BLaER1 (cell line): Measurements from ENCODE around the gene POPDC2.

Experiments
- H3K27ac ChIP-seq: shearing (Covaris generic); formaldehyde crosslinking; 2 replicates; pipeline ENCODE4 v1.8.1; 2022
- H3K27me3 ChIP-seq: shearing (Covaris generic); formaldehyde crosslinking; 2 replicates; pipeline ENCODE4 v1.8.1; 2022
- H3K36me3 ChIP-seq: shearing (Covaris generic); formaldehyde crosslinking; 2 replicates; pipeline ENCODE4 v1.8.1; 2022
- H3K4me1 ChIP-seq: shearing (Covaris generic); formaldehyde crosslinking; 2 replicates; pipeline ENCODE4 v1.8.1; 2022
- H3K4me2 ChIP-seq: shearing (Covaris generic); formaldehyde crosslinking; 2 replicates; pipeline ENCODE4 v1.8.1; 2022
- H3K4me3 ChIP-seq: shearing (Covaris generic); formaldehyde crosslinking; 2 replicates; pipeline ENCODE4 v1.8.1; 2022
- H3K9ac ChIP-seq: shearing (Covaris generic); formaldehyde crosslinking; 2 replicates; pipeline ENCODE4 v1.8.1; 2022
- H3K9me3 ChIP-seq: shearing (Covaris generic); formaldehyde crosslinking; 2 replicates; pipeline ENCODE4 v1.8.1; 2022
- H4K20me1 ChIP-seq: shearing (Covaris generic); formaldehyde crosslinking; 2 replicates; pipeline ENCODE4 v1.8.1; 2022
- Cebpa-rat ChIP-seq: shearing (Covaris generic); IDR thresholded peaks from 2 replicates; pipeline ENCODE4 v1.8.1; 2022

The POPDC2 gene

DNA sequence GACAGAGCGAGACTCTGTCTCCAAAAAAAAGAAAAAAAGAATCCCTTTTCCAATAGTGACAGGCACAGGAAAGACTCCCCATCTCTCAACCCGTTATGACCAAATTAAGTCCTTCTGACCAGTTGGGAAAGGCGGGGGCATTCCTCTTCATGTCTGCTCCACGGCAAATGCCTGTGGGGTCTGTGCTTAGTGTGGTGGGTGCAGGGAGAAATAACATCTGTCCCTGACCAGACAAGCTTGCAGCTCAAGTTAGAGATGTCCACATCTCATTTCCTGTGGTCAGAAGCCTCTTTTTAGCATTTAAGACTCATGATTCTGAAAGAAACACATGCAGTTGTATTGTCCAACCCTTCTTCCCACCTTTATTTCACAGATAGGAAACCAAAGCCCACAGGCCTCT is 46.5 kb downstream of the POPDC2 start:
- Histone ChIP-seq H3K9me3 (no peaks in the 10 kb centered on the region), H3K9ac (no peak overlapping the region), H3K36me3 (no peaks in the 10 kb centered on the region), H3K27ac (no peak overlapping the region), H3K4me1 (no peaks in the 10 kb centered on the region), H4K20me1 (no peaks in the 10 kb centered on the region), H3K4me2 (no peak overlapping the region), H3K4me3 (no peak overlapping the region), H3K27me3 (no peaks in the 10 kb centered on the region)
- no peak for TF ChIP-seq Cebpa-rat

DNA sequence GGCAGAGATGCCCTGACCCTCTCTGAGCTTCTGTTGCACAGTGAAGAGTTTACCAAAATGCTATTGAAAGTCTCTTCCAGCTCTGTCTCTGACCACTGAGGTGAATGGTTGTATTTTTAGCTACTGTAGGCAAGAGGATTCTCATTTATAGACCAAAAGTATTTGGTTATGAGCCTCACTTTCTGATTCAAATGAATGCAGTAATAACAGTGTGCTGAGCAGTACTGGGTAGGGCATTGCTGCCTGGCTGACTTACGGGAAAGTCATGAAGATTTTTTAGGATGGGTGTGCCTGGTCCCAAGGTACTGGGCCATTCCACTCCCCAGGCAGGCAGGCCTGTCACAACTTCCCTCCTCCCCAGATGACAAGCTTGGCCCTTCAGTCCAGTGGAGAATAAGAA is 47.2 kb downstream of the POPDC2 start:
- no peaks in the 10 kb centered on the region for H3K27me3 ChIP-seq
- no peaks in the 10 kb centered on the region for H3K4me1 ChIP-seq
- no peak overlapping the region for H3K9ac ChIP-seq
- no peaks in the 10 kb centered on the region for H4K20me1 ChIP-seq
- H3K4me3 ChIP-seq = no peak overlapping the region
- H3K9me3 ChIP-seq = no peaks in the 10 kb centered on the region
- no peaks in the 10 kb centered on the region for H3K36me3 ChIP-seq
- no peak for TF ChIP-seq Cebpa-rat
- H3K4me2 ChIP-seq = no peak overlapping the region
- no peak overlapping the region for H3K27ac ChIP-seq

DNA sequence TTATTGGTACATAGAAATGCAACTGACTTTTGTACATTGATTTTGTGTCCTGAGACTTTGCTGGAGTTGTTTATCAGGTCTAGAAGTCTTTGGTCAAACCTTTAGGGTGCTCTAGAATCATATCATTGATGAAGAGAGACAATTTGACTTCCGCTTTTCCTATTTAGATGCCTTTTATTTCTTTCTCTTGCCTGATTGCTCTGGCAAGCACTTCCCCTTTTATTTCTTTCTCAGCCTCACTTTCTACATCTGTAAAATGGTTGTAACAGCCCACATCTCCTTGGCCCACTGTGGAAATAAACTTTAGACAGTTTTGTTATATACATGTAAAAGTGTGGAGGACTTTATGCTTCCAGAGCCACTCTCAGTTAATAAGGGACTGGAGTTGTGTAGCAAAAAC is 48.7 kb downstream of the POPDC2 start:
- no peak for TF ChIP-seq Cebpa-rat
- no peaks in the 10 kb centered on the region for H3K9me3 ChIP-seq
- H3K9ac ChIP-seq = no peak overlapping the region
- no peaks in the 10 kb centered on the region for H3K36me3 ChIP-seq
- no peaks in the 10 kb centered on the region for H3K27me3 ChIP-seq
- H3K4me2 ChIP-seq = no peak overlapping the region
- H4K20me1 ChIP-seq = no peaks in the 10 kb centered on the region
- H3K4me3 ChIP-seq = no peak overlapping the region
- no peaks in the 10 kb centered on the region for H3K4me1 ChIP-seq
- H3K27ac ChIP-seq = no peak overlapping the region

DNA sequence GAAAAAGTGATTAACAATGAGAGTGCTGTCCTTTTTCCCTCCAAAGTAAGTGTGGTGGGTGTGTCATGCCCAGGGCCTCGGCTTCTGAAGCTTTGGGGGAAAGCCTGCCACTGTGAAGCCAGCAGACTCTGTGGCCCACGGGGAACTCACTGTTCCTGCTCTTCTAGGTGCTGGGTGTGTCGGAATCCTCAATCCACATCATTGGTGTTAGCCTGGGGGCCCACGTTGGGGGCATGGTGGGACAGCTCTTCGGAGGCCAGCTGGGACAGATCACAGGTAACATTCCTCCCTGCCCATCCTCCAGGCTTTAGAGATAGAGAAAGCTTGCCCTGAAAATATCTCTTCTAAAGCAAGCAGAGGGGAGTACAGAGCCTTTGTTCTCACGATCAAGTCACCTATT is 51.1 kb downstream of the POPDC2 start:
- no peaks in the 10 kb centered on the region for H3K36me3 ChIP-seq
- H3K9me3 ChIP-seq = no peaks in the 10 kb centered on the region
- no peak overlapping the region for H3K9ac ChIP-seq
- no peak overlapping the region for H3K4me2 ChIP-seq
- no peaks in the 10 kb centered on the region for H3K4me1 ChIP-seq
- H3K27ac ChIP-seq = no peak overlapping the region
- no peak for TF ChIP-seq Cebpa-rat
- no peak overlapping the region for H3K4me3 ChIP-seq
- H3K27me3 ChIP-seq = no peaks in the 10 kb centered on the region
- H4K20me1 ChIP-seq = no peaks in the 10 kb centered on the region

DNA sequence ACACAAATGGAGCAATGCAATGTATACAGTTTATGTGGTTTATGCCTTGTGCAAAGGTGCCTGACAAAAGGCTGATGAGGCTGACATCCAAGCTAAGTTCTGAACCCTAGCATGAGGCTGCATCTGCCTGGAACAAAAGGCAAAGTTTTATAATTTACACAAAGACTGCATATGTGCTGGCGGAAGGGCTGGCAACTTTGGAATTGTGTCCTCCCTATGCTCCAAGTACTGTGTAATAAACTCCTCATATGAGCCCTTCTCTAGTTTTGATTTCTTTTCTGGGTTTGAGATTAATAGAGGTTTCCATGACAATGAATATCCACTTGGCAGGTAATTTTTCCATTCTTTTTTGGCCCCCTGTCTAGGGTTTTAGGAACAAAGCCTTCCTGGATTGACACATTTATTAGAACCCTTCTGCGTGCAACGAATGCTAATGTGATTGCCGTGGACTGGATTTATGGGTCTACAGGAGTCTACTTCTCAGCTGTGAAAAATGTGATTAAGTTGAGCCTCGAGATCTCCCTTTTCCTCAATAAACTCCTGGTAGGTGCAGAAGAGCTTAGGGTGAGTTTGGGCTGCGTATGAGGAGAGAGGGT is 51.9 kb downstream of the POPDC2 start:
- H3K27me3 ChIP-seq = no peaks in the 10 kb centered on the region
- no peaks in the 10 kb centered on the region for H3K36me3 ChIP-seq
- TF ChIP-seq Cebpa-rat = no peak
- no peak overlapping the region for H3K4me3 ChIP-seq
- H3K4me2 ChIP-seq = no peak overlapping the region
- no peak overlapping the region for H3K9ac ChIP-seq
- H3K9me3 ChIP-seq = no peaks in the 10 kb centered on the region
- H3K27ac ChIP-seq = no peak overlapping the region
- H4K20me1 ChIP-seq = no peaks in the 10 kb centered on the region
- no peaks in the 10 kb centered on the region for H3K4me1 ChIP-seq

DNA sequence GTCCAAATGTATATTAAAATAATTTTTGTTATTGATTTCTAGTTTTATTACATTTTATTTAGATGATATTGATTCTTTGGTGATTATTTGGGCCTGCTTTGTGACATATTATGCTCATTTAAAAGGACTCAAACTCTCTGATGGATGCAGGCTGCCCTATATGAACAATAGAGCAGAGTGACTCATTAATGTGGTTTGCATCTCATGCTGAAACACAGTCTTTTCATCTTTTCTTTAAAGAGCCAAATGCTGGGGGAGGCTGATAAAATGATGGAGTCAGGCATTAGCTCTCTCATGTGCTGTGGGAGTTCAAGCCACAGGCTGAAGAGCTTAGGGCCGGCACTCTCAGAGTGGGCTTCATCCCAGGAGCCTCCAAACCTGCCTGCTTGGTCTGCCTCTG is 55.5 kb downstream of the POPDC2 start:
- H3K36me3 ChIP-seq = no peaks in the 10 kb centered on the region
- H4K20me1 ChIP-seq = no peaks in the 10 kb centered on the region
- no peak for TF ChIP-seq Cebpa-rat
- no peak overlapping the region for H3K4me3 ChIP-seq
- H3K9ac ChIP-seq = no peak overlapping the region
- H3K9me3 ChIP-seq = no peaks in the 10 kb centered on the region
- H3K27ac ChIP-seq = no peak overlapping the region
- H3K27me3 ChIP-seq = no peaks in the 10 kb centered on the region
- peaks cover 6% of the 10 kb centered on the region; the same call in 1 of the 2 replicates for H3K4me1 ChIP-seq
- no peak overlapping the region for H3K4me2 ChIP-seq

DNA sequence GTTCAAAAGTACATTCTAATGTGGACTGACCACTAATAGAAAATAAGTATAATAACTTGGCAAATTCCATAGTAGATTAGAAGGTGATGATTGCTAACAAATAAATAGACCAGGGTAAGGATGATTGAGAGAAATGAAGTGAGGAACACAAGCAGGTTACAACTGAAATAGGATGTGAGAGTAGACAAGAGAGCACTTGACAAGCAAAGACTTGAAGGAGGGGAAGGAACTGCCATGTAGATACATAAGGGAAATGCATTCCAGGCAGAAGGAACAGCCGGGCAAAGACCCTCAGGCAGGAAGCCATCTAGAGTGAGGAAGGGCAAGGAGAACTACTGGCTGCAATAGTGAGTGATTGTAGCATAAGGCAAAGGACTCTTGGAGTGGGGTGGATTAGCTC is 57.7 kb downstream of the POPDC2 start:
- no peak overlapping the region for H3K9ac ChIP-seq
- no peaks in the 10 kb centered on the region for H3K27me3 ChIP-seq
- peaks cover 6% of the 10 kb centered on the region; the same call in 1 of the 2 replicates for H3K4me1 ChIP-seq
- no peaks in the 10 kb centered on the region for H3K9me3 ChIP-seq
- H4K20me1 ChIP-seq = no peaks in the 10 kb centered on the region
- no peak overlapping the region for H3K27ac ChIP-seq
- no peak for TF ChIP-seq Cebpa-rat
- H3K36me3 ChIP-seq = no peaks in the 10 kb centered on the region
- no peak overlapping the region for H3K4me3 ChIP-seq
- H3K4me2 ChIP-seq = no peak overlapping the region

DNA sequence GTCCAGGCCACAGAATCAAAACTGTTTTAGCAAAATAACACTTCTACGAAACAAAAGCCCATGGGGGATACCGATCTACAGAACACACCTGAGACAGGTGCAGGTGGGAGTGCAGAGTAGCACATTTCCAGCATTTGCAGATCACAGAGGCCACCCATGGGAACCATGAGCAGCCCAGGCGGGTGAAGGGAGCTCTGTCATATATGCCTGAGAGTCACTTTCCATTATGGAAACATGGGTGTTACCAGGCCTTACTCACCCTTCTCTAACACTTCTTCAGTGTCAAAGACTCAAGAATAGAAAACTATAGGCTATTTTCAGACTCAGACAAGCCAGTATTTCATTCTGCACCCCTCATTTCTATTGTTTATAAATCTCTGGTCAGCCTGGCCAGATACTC is 59.2 kb downstream of the POPDC2 start:
- Histone ChIP-seq H4K20me1 (no peaks in the 10 kb centered on the region), H3K36me3 (no peaks in the 10 kb centered on the region), H3K4me3 (no peak overlapping the region), H3K9me3 (no peaks in the 10 kb centered on the region), H3K27ac (no peak overlapping the region), H3K9ac (no peak overlapping the region), H3K4me1 (peaks cover 6% of the 10 kb centered on the region; the same call in 1 of the 2 replicates), H3K27me3 (no peaks in the 10 kb centered on the region), H3K4me2 (no peak overlapping the region)
- no peak for TF ChIP-seq Cebpa-rat

DNA sequence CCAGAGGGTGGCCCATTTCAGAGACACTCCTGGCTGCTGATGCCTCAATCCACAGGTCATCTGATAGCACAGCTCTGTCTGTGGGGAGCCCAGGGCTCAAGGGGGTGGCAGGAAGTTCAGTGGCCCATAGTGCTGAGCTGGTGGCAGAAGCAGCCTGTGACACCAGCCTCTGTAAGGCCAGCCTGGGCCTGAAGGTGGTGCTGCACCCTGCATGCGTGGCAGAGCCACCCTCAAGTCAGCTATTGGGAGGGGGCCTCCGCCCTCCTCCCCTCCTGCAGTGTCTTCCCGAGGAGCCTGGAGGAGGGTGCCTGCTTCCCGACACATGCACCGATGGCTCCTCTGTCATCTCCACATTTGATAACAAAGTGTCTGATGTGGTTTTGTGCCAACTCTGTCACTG is 59.7 kb downstream of the POPDC2 start:
- TF ChIP-seq Cebpa-rat = no peak
- Histone ChIP-seq H3K4me2 (no peak overlapping the region), H3K9ac (no peak overlapping the region), H3K9me3 (no peaks in the 10 kb centered on the region), H3K36me3 (no peaks in the 10 kb centered on the region), H3K4me1 (peaks cover 6% of the 10 kb centered on the region; the same call in 1 of the 2 replicates), H3K27ac (no peak overlapping the region), H3K4me3 (no peak overlapping the region), H3K27me3 (no peaks in the 10 kb centered on the region), H4K20me1 (no peaks in the 10 kb centered on the region)

DNA sequence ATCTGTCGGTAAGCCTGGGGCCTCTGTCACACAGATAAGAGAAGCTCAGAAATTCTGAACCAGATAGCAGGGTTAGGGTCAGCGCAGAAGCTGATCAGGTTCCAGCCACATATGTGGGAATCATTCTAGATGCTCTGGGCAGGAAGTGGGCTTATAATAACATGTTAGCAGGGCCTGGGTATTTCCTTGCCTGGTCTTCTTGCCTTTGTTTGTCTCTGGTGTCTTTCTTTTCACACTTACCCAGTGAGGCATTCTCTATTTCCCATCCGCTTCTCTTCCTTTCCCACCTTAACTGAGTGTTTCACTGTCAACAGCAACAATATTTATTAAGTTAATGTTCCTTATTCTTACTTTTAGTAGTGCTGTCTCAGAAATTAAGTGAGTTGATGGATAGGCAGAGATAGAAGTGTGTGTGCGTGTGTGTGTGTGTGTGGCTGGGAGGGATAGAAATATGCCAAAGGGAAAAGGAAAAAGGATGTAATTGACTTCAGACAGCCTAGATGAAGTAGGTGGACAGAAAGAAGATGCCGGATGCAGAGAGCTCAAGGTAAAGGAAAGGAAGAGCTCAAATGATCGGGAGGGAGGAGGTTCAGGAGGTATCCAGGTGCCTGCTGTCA is 60.7 kb downstream of the POPDC2 start:
- H3K9ac ChIP-seq = no peak overlapping the region
- H3K4me3 ChIP-seq = no peak overlapping the region
- H3K27ac ChIP-seq = no peak overlapping the region
- no peaks in the 10 kb centered on the region for H3K9me3 ChIP-seq
- peaks cover 6% of the 10 kb centered on the region; the same call in 1 of the 2 replicates for H3K4me1 ChIP-seq
- no peak overlapping the region for H3K4me2 ChIP-seq
- TF ChIP-seq Cebpa-rat = no peak
- no peaks in the 10 kb centered on the region for H4K20me1 ChIP-seq
- no peaks in the 10 kb centered on the region for H3K27me3 ChIP-seq
- no peaks in the 10 kb centered on the region for H3K36me3 ChIP-seq
